GM12801 (cell line): ENCODE results near the gene UFSP1.

ENCODE experiments used
- TF ChIP-seq, protein P1 (sequence below): IDR thresholded peaks from one replicate; pipeline ENCODE4 v1.5.1; 2011; ENCODE audit warnings: control low read depth; ENCODE audit not compliant: insufficient read length; ENCODE audit errors: extremely low read depth

UFSP1 gene

GRCh38 chr7:100891568-100892247 is 2.2 kb upstream of the UFSP1 start:
- TF ChIP-seq, protein P1, sequence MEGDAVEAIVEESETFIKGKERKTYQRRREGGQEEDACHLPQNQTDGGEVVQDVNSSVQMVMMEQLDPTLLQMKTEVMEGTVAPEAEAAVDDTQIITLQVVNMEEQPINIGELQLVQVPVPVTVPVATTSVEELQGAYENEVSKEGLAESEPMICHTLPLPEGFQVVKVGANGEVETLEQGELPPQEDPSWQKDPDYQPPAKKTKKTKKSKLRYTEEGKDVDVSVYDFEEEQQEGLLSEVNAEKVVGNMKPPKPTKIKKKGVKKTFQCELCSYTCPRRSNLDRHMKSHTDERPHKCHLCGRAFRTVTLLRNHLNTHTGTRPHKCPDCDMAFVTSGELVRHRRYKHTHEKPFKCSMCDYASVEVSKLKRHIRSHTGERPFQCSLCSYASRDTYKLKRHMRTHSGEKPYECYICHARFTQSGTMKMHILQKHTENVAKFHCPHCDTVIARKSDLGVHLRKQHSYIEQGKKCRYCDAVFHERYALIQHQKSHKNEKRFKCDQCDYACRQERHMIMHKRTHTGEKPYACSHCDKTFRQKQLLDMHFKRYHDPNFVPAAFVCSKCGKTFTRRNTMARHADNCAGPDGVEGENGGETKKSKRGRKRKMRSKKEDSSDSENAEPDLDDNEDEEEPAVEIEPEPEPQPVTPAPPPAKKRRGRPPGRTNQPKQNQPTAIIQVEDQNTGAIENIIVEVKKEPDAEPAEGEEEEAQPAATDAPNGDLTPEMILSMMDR, result no peak

DNA sequence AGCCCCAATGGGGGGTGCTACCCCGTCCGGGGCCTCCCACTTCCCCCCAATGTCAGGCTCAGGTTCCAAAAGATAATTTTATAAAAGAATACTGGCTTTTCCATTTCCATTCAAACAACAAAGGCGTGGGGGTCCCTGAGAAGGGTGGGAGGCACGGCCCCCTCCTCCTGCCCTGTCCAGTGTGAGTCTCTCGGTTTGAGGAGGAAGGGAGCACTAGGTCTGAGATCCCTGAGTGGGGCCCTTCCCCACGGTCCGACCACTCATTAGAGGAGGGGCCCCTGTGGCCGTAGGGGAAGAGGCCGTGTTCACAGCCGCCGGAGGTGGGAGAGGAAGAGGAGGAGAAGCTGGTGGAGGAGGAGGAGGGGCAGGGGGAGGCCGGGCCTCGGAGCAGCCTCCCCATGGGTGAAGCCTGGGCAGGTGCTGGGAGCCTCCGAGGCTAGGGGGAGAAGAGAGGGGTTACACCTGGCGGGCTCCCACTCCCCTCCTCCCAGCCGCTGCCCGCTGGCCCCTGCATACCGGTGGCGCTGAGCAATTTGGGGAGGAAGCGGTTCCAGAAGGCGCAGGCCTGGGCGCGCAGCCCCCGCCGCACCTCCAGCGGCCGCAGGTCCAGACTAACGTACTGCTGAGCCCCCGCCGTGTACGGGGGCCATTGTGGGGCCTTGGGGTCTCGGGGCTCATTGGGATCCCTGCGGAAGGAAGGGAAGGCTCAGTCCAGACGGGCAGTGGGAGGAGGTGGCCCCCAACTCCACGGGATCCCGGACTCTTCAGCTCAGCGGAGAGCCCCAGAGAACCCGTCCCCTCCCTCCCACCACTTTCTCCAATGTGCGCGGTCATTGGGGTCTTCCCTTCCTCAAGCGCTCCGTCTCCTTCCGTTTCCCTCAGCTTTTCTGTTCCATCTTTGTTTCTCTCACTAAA is 1.4 kb upstream of the UFSP1 start:
- TF ChIP-seq, protein P1, result no peak

DNA sequence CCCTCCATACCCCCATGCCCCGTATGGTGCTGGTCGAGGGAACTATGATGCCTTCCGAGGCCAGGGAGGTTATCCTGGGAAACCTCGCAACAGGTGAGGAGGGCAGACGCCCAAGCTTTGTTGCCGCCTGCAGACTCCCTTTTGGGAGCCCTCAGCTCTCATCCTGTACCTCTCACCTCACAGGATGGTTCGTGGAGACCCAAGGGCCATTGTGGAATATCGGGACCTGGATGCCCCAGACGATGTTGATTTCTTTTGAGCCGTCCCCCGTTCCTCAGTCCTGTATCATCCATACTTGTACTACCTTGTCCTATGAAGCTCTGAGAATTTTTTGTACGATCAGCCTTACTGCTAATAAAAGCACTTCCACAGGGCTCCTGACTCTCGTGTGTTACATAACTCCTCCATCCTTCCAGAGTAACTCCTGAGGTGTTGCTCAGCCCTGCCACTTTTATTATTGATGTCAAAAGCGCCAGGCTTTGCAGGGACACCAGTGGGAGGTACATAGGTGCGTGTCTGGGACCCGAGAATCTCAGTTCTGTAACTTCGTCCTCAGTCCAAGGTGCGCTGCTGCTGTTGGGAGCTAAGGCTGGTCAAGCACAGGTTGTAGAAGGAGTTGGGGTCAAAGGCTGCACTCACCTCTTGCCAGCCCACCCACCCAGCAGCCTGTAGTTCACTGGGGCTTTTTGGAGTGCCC is 1.1 kb downstream of the UFSP1 start:
- TF ChIP-seq, protein P1, result no peak

DNA sequence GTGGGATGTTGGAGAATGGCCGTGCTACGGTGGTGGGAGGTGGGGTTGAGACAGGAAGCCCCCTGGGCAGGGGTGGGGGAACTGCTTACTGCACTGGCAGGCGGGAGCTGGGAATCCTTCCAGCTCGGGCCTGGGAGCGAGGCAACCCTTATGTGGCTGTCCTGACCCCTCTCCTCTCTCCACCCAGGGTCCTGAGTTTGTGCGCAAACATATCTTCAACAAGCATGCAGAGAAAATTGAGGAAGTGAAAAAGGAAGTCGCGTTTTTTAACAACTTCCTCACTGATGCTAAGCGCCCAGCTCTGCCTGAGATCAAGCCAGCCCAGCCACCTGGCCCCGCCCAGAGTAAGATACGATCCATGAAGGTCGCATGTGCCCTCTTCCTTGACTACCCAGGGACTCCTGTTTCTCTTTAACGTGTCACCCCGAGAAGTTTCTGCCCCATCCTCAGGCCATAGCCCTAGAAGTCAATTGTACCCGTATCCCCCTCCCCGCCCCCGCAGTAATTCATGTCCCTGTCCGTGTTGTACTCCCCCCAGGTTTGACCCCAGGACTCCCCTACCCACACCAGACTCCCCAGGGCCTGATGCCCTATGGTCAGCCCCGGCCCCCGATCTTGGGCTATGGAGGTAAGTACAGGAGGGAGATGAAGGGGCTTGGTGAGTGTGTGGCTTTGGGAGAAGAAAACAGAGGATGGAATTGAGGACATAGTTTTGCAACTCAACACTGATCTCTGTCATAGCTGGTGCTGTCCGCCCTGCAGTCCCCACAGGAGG is 1.8 kb downstream of the UFSP1 start:
- TF ChIP-seq, protein P1, result no peak

DNA sequence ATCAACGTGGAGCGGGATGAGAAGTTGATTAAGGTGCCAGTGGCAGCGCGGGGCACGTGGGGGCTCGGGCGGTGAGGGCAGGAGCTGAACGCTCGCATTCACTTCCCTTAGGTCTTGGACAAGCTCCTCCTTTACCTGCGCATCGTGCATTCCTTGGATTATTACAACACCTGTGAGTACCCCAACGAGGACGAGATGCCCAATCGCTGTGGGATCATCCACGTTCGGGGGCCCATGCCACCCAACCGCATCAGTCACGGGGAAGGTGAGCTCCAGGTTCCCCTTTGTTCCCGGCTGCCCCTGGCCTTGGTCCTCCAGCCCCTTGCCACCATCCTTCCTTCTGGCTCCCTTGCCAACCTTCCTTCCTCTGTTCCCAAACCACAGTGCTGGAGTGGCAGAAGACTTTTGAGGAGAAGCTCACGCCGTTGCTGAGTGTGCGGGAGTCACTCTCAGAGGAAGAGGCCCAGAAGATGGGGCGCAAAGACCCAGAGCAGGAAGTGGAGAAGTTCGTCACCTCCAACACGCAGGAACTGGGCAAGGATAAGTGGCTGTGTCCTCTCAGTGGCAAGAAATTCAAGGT is 2.5 kb downstream of the UFSP1 start:
- TF ChIP-seq, protein P1, result no peak

- TF ChIP-seq, protein P1, result no peak
These were observed 3.2 kb downstream of the UFSP1 start for GRCh38 chr7:100886142-100886935.
